Fibroblast of villous mesenchyme (primary cell): ENCODE data around the gene PID1. TPM values are rescaled to one million over a fixed set of nuclear protein-coding genes. Genes with fewer than 3 reads are reported as not detected.

ENCODE experiments used
- DNase-seq: peaks from one replicate; pipeline ENCODE4 v3.0.0-alpha.2; 2010; ENCODE audit warnings: low read depth
- H3K4me3 ChIP-seq: 2 replicates; pipeline ENCODE4 v1.5.1; 2011; ENCODE audit warnings: low read depth, mild to moderate bottlenecking, low read length
- small RNA-seq: library from RNA; depleted of rRNA; stranded (forward); fragments of <200 nt; gene quantifications from one replicate; pipeline ENCODE3, GENCODE V24; 2012
- total RNA-seq: library from RNA; depleted of rRNA; stranded (reverse); fragments of >200 nt; gene quantifications from 2 replicates; pipeline ENCODE4 v1.2.3, GENCODE V29; 2012
- TF ChIP-seq, protein P1 (sequence below): IDR thresholded peaks from 2 replicates; pipeline ENCODE4 v1.5.1; 2012; ENCODE audit warnings: low read depth, mild to moderate bottlenecking, low read length; ENCODE audit not compliant: insufficient read depth

The PID1 gene
- total RNA-seq, 1 donor: 12.1 TPM

DNA sequence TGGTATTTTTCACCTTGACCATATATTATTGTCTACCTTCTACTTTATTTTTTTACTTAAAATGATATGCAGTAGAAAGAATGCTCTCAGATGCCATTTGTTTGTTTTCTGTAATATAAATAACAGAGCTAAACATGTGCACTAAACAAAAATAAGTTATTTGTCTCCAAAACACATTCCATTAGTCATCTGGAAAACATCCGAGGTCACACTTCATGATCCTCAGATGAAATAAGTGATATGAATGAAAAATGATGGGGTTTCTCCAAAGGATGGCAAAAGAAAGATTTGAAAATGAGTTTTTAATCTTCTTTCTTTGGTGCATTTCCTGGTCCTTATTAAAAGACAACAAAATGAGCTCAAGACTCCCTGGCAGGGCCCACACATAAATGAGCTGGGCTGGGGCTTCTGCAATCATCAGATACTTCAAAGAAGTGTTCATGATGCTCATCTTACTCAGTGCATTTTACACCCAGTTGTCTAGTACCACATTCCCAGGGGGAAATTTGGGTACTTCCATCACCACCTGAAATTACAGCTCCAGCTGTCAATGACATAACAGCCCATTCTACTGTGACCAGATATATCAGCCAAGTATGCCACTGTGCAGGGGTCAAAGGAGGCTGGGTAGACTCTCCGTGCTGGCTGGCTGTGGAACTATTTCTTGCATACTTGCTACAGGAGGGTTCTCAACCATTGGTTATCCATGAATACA lies 283.5 kb downstream of the PID1 start:
- no peak overlapping the region for H3K4me3 ChIP-seq
- TF ChIP-seq, protein P1, sequence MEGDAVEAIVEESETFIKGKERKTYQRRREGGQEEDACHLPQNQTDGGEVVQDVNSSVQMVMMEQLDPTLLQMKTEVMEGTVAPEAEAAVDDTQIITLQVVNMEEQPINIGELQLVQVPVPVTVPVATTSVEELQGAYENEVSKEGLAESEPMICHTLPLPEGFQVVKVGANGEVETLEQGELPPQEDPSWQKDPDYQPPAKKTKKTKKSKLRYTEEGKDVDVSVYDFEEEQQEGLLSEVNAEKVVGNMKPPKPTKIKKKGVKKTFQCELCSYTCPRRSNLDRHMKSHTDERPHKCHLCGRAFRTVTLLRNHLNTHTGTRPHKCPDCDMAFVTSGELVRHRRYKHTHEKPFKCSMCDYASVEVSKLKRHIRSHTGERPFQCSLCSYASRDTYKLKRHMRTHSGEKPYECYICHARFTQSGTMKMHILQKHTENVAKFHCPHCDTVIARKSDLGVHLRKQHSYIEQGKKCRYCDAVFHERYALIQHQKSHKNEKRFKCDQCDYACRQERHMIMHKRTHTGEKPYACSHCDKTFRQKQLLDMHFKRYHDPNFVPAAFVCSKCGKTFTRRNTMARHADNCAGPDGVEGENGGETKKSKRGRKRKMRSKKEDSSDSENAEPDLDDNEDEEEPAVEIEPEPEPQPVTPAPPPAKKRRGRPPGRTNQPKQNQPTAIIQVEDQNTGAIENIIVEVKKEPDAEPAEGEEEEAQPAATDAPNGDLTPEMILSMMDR: no peak
- DNase-seq: peak; percentile 62

DNA sequence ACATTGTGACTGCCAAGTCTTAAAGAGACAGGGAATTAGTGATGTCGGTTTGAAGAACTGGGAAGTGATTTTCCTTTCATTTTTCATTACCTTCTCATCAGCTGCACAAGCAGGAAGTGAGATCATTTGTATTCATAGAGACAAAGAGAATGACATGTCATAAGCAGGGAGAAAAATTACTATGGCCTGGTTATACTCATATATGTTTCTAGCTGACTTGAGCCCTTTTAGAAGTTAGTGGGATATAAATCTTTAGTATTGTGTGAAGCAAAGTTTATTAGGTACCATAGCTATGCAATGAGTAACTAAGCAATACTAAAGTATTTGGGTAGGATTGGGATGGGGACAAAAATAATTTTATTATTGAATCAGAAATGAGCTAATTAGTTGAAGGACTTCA lies 284.1 kb downstream of the PID1 start:
- peak; percentile 69 for DNase-seq
- TF ChIP-seq, protein P1: no peak
- H3K4me3 ChIP-seq: no peak overlapping the region

- no peak overlapping the region for H3K4me3 ChIP-seq
- TF ChIP-seq, protein P1: no peak
- no peak for DNase-seq
These were observed 287.4 kb downstream of the PID1 start for GRCh38 chr2:228983700-228984099.

DNA sequence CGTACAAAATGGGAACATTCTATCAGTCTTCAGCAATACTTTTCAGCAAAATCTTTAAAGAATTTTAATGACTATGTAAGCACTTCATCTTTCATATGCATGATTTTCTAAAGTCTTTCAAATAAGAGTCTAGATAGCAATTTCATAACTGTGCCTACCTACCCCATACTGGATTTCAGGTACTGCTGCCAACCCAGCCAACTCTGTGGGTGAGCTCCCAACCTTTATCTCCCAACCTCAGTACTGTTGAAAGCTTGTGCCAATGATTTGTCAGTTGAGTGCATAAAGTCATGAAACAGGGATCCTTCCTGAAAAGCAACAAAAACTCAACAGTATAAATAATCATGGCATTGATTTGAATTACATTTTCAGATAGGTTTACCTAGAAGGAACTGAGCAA lies 296.9 kb downstream of the PID1 start:
- TF ChIP-seq, protein P1: no peak
- no peak overlapping the region for H3K4me3 ChIP-seq
- no peak for DNase-seq

Small RNA genes within 50 kb of the gene (small RNA-seq; reads per million reads assigned to genes)
- gene RN7SKP283: not detected
